ENCODE measurements around the gene ATF6.

GRCh38 chr1:161855260-161855659, 89.1 kb downstream of the ATF6 start:
- TF ChIP-seq POLR2AphosphoS5 (IDR thresholded peaks at IDR 0.05; ENCODE audit: insufficient read depth in 1 of 2, low read depth in 1 of 2) (no peak), POLR2A (IDR thresholded peaks at IDR 0.05) (no peak), CTCF (IDR thresholded peaks at IDR 0.05) (no peak)
